ENCODE results near the gene RNF17. TPM values are rescaled to one million over a fixed set of nuclear protein-coding genes. Genes with fewer than 3 reads are reported as not detected.
A peak's percentile ranks its signal among the peaks of the same experiment; 100 is the strongest.

Gene RNF17
- total RNA-seq, 1 donor from 2014 or later, result not detected

DNA sequence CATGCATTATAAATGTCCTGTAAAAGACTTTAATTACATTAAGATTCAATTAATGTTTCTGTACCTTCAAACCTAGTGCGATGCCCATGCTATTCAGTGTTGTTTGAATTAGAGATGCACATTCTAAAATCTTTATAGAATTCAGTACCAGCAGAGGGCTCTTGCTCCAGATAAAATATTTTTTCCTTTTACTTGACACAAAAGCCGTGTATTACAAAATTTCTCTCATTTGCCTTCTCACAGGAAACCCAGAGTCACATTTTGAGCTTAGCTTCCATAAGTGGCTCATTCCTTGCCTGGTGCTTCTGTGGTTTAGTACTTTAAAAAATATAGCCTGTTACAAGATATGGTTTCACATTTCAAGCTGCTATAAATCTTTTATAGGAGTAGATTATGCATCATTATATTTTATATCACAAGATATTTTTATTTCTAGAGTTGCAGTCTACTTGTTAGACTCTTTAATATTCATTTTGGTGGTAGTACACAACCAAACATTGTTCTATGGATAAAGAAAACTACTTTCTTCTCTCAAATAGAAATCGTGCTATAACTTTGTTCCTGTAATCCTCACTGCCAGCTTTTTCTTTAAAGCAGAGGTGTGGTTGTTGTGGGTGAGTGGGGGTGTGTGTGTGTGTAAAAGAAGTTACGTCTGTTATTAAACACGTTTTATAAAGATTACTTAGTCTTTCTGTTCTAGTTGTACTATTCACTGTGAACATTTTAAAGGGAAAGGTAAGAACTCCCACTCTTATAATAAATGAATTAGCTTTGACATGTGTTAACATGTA lies 101.4 kb downstream of the RNF17 start:
- Mint-ChIP-seq H3K9me3 (ENCODE audit: unreplicated experiment) (no peaks in the 10 kb centered on the region), H3K4me1 (ENCODE audit: unreplicated experiment) (no peaks in the 10 kb centered on the region), H3K4me3 (ENCODE audit: unreplicated experiment) (no peak overlapping the region), H3K27me3 (ENCODE audit: unreplicated experiment) (peaks cover 33% of the 10 kb centered on the region), H3K27ac (ENCODE audit: unreplicated experiment) (no peak overlapping the region), H3K36me3 (ENCODE audit: unreplicated experiment) (no peaks in the 10 kb centered on the region)
- no peak for DNase-seq (ENCODE audit: extremely low spot score, unreplicated experiment)
- TF ChIP-seq, protein P1, sequence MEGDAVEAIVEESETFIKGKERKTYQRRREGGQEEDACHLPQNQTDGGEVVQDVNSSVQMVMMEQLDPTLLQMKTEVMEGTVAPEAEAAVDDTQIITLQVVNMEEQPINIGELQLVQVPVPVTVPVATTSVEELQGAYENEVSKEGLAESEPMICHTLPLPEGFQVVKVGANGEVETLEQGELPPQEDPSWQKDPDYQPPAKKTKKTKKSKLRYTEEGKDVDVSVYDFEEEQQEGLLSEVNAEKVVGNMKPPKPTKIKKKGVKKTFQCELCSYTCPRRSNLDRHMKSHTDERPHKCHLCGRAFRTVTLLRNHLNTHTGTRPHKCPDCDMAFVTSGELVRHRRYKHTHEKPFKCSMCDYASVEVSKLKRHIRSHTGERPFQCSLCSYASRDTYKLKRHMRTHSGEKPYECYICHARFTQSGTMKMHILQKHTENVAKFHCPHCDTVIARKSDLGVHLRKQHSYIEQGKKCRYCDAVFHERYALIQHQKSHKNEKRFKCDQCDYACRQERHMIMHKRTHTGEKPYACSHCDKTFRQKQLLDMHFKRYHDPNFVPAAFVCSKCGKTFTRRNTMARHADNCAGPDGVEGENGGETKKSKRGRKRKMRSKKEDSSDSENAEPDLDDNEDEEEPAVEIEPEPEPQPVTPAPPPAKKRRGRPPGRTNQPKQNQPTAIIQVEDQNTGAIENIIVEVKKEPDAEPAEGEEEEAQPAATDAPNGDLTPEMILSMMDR (IDR thresholded peaks at IDR 0.05), result peak; percentile 31

DNA sequence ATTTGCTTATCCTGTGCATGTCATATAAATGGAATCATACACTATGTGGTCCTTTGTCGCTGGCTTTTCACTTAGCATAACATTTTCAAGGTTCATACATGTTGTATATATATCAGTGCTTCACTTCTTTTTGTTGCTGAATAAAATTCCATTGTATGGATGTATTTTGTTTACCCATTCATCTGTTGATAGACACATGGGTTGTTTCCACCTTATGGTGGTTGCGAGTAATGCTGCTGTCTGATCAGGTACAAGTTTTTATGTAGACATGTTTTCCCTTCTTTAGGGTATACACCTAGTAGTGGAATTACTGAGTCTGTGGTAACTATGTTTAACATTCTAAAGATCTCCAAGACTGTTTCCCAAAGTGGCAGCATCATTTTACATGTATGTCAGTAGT lies 102.5 kb downstream of the RNF17 start:
- TF ChIP-seq, protein P1 (IDR thresholded peaks at IDR 0.05), result no peak
- no peak overlapping the region for H3K4me3 Mint-ChIP-seq (ENCODE audit: unreplicated experiment)
- no peaks in the 10 kb centered on the region for H3K36me3 Mint-ChIP-seq (ENCODE audit: unreplicated experiment)
- H3K9me3 Mint-ChIP-seq (ENCODE audit: unreplicated experiment), result no peaks in the 10 kb centered on the region
- no peak for DNase-seq (ENCODE audit: extremely low spot score, unreplicated experiment)
- H3K4me1 Mint-ChIP-seq (ENCODE audit: unreplicated experiment), result no peaks in the 10 kb centered on the region
- H3K27me3 Mint-ChIP-seq (ENCODE audit: unreplicated experiment), result peaks cover 33% of the 10 kb centered on the region
- no peak overlapping the region for H3K27ac Mint-ChIP-seq (ENCODE audit: unreplicated experiment)

DNA sequence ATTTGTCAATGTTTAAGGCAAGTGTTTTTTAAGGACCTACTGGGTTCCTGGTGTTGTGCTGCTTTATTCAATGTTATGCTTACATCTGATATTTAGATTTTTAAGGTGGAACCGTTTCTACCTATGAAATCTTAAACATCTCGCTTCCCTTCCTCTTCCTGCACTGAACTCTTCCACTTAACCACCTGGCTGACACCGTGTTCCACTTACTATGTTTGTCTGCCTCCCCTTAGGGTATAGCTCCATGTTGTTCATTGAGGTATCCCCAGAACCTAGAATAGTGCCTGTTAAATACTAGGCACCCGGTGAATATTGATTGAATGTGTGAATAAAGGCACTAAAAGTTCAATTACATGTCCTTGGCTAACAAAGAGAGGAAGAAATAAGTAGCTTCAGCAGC lies 104.9 kb downstream of the RNF17 start:
- TF ChIP-seq, protein P1 (IDR thresholded peaks at IDR 0.05), result no peak
- H3K4me1 Mint-ChIP-seq (ENCODE audit: unreplicated experiment), result no peaks in the 10 kb centered on the region
- no peak for DNase-seq (ENCODE audit: extremely low spot score, unreplicated experiment)
- H3K27me3 Mint-ChIP-seq (ENCODE audit: unreplicated experiment), result peaks cover 37% of the 10 kb centered on the region
- H3K9me3 Mint-ChIP-seq (ENCODE audit: unreplicated experiment), result no peaks in the 10 kb centered on the region
- no peak overlapping the region for H3K4me3 Mint-ChIP-seq (ENCODE audit: unreplicated experiment)
- no peaks in the 10 kb centered on the region for H3K36me3 Mint-ChIP-seq (ENCODE audit: unreplicated experiment)
- H3K27ac Mint-ChIP-seq (ENCODE audit: unreplicated experiment), result no peak overlapping the region

DNA sequence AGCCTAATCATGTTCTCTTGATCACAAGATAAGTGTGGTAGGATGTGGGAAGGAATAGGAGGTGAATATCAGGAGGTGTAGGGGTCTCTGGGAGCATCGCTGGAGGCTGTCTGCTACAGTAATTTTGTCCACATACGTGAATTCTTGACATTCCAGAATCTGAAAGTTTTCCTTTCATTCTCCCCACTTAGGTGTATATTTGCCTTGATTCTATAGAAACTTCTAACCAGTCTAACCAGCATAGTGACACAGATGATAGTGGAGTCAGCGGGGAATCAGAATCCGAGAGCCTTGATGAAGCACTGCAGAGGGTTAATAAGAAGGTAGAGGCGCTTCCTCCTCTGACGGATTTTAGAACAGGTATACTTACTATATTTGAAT lies 106.4 kb downstream of the RNF17 start:
- H3K9me3 Mint-ChIP-seq (ENCODE audit: unreplicated experiment), result no peaks in the 10 kb centered on the region
- H3K36me3 Mint-ChIP-seq (ENCODE audit: unreplicated experiment), result no peaks in the 10 kb centered on the region
- TF ChIP-seq, protein P1 (IDR thresholded peaks at IDR 0.05), result no peak
- H3K4me3 Mint-ChIP-seq (ENCODE audit: unreplicated experiment), result no peak overlapping the region
- peaks cover under 1% of the 10 kb centered on the region for H3K4me1 Mint-ChIP-seq (ENCODE audit: unreplicated experiment)
- DNase-seq (ENCODE audit: extremely low spot score, unreplicated experiment), result no peak
- H3K27ac Mint-ChIP-seq (ENCODE audit: unreplicated experiment), result no peak overlapping the region
- peaks cover 34% of the 10 kb centered on the region for H3K27me3 Mint-ChIP-seq (ENCODE audit: unreplicated experiment)

DNA sequence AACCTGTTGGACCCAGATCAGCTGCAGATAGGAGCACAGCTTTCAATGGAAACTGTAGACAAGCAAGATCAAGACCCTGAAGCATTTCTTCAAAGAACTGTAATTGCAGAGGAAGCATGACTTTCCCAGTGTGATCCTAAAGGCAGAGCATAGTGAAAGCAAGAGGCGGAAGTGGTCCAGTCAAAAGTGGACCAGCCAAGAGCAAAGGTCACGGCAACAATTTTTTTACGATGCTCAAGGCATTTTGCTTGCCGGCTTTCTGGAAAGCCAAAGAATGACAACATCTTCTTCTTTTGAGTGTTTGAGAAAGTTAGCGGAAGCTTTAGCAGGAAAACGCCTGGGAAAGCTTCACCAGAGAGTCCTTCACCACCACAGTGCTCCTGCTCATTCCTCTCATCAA lies 111.6 kb downstream of the RNF17 start:
- H3K4me3 Mint-ChIP-seq (ENCODE audit: unreplicated experiment), result no peak overlapping the region
- no peak for DNase-seq (ENCODE audit: extremely low spot score, unreplicated experiment)
- no peaks in the 10 kb centered on the region for H3K36me3 Mint-ChIP-seq (ENCODE audit: unreplicated experiment)
- H3K9me3 Mint-ChIP-seq (ENCODE audit: unreplicated experiment), result no peaks in the 10 kb centered on the region
- TF ChIP-seq, protein P1 (IDR thresholded peaks at IDR 0.05), result no peak
- H3K27ac Mint-ChIP-seq (ENCODE audit: unreplicated experiment), result no peak overlapping the region
- peaks cover 2% of the 10 kb centered on the region for H3K4me1 Mint-ChIP-seq (ENCODE audit: unreplicated experiment)
- H3K27me3 Mint-ChIP-seq (ENCODE audit: unreplicated experiment), result peaks cover 16% of the 10 kb centered on the region
